A549 (cell line): ENCODE data around the gene ANO9. TPM values are rescaled to one million over a fixed set of nuclear protein-coding genes. Genes with fewer than 3 reads are reported as not detected.
A peak's percentile ranks its signal among the peaks of the same experiment; 100 is the strongest.

ENCODE experiments used
- ATAC-seq, 2 experiments: fragments of 200-7000 bp in 1 of 2; fragments of >200 bp in 1 of 2; cut with Nextera tagmentation in 1 of 2; cut with Tn5 transposase in 1 of 2; 3 replicates each; pipeline versions ENCODE4 v1.8.0 to v1.9.1; 2018 to 2020; ENCODE audit warnings: mild to moderate bottlenecking in 1 of 2, moderate library complexity in 1 of 2
- CTCF ChIA-PET: fragments of 300-600 bp; sonication (Branson Sonifier 250); formaldehyde crosslinking; extraction: SDS; loops from one replicate; lab custom pipeline; 2021; ENCODE audit warnings: antibody characterized with exemption, inconsistent platforms; lab: Yijun Ruan, JAX
- POLR2A ChIA-PET: fragments of 350-600 bp; formaldehyde crosslinking; extraction: SDS; loops from one replicate; lab custom pipeline; 2021; ENCODE audit warnings: antibody characterized with exemption, inconsistent platforms; lab: Yijun Ruan, JAX
- DNase-seq, 2 experiments: peaks; one replicate each; pipeline versions ENCODE4 v3.0.0 to v3.0.0-alpha.2; 2011 to 2016; ENCODE audit warnings: low read depth in 1 of 2, low spot score in 1 of 2
- FAIRE-seq: peaks from 2 replicates; lab custom pipeline; 2011; peaks lifted over from hg19 to GRCh38; lab: Jason Lieb, UNC
- H3K27ac ChIP-seq, 2 experiments: fragments of >200 bp; sonication (Bioruptor Twin); formaldehyde crosslinking; 3 replicates each; pipeline ENCODE4 v1.5.1; 2016 to 2017
- H3K4me1 ChIP-seq: fragments of >200 bp; sonication (Bioruptor Twin); formaldehyde crosslinking; 3 replicates; pipeline ENCODE4 v1.6.1; 2016
- H3K4me2 ChIP-seq: fragments of >200 bp; sonication (Bioruptor Twin); formaldehyde crosslinking; 3 replicates; pipeline ENCODE4 v1.6.1; 2016
- H3K4me3 ChIP-seq: fragments of >200 bp; sonication (Bioruptor Twin); formaldehyde crosslinking; 3 replicates; pipeline ENCODE4 v1.5.1; 2016
- H3K9me3 ChIP-seq: fragments of >200 bp; sonication (Bioruptor Twin); formaldehyde crosslinking; 3 replicates; pipeline ENCODE4 v1.6.1; 2016
- CHD4 ChIP-seq: fragments of 200-600 bp; sonication (generic); IDR thresholded peaks from 2 replicates; pipeline ENCODE4 v1.6.1; 2016; ENCODE audit warnings: antibody characterized with exemption, mild to moderate bottlenecking, borderline replicate concordance
- ESRRA ChIP-seq: fragments of 150-350 bp; IDR thresholded peaks from 2 replicates; pipeline ENCODE4 v1.6.1; 2014; ENCODE audit warnings: mild to moderate bottlenecking, low read length, borderline replicate concordance
- HEYL ChIP-seq: fragments of 250-450 bp; sonication (Bioruptor Pico); IDR thresholded peaks from 2 replicates; pipeline ENCODE4 v1.8.0; 2021; ENCODE audit warnings: mild to moderate bottlenecking, moderate library complexity
- HMGXB4 ChIP-seq: fragments of 250-450 bp; sonication (Bioruptor Pico); IDR thresholded peaks from 2 replicates; pipeline ENCODE4 v1.5.0; 2021; ENCODE audit warnings: mild to moderate bottlenecking, moderate library complexity, borderline replicate concordance
- HOXA7 ChIP-seq: fragments of 250-450 bp; sonication (Bioruptor Pico); IDR thresholded peaks from 2 replicates; pipeline ENCODE4 v1.5.0; 2020; ENCODE audit warnings: mild to moderate bottlenecking, moderate library complexity
- JUNB ChIP-seq: fragments of >200 bp; sonication (Bioruptor Twin); formaldehyde crosslinking; IDR thresholded peaks from 2 replicates; pipeline ENCODE4 v1.6.1; 2016
- NPAS2 ChIP-seq: fragments of 250-450 bp; sonication (Bioruptor Pico); IDR thresholded peaks from 2 replicates; pipeline ENCODE4 v1.8.0; 2022; ENCODE audit warnings: mild to moderate bottlenecking, moderate library complexity, borderline replicate concordance
- POLR2A ChIP-seq: IDR thresholded peaks from 2 replicates; pipeline ENCODE4 v1.6.1; 2012; ENCODE audit warnings: mild to moderate bottlenecking, low read length
- RCOR1 ChIP-seq: fragments of 150-350 bp; IDR thresholded peaks from 2 replicates; pipeline ENCODE4 v1.6.1; 2014; ENCODE audit warnings: antibody characterized with exemption, low read length, low read depth
- RFX5 ChIP-seq: fragments of 450-650 bp; IDR thresholded peaks from 2 replicates; pipeline ENCODE4 v1.7.1; 2014; ENCODE audit warnings: antibody characterized with exemption, mild to moderate bottlenecking, moderate library complexity
- ZC3H11A ChIP-seq: fragments of 450-650 bp; IDR thresholded peaks from 2 replicates; pipeline ENCODE4 v1.6.1; 2014; ENCODE audit warnings: antibody characterized with exemption, mild to moderate bottlenecking
- WGBS: methylation state at CpG from one replicate; pipeline ENCODE4 v1.1.6; 2017; ENCODE audit errors: missing lambda C conversion rate; 5-methylcytosine and 5-hydroxymethylcytosine counted together
- polyA plus RNA-seq, 4 experiments: library from polyadenylated mRNA; depleted of rRNA in 3 of 4; stranded (reverse); fragments of >200 nt; fragmentation: RNase III in 1 of 4; extraction: RNeasy Plus Mini Kit Qiagen cat#74134 plus additional on column Dnase treatment in 1 of 4; gene quantifications; 2 replicates in 3 of 4; 3 replicates in 1 of 4; pipeline ENCODE4 v1.2.3, GENCODE V29; 2011 to 2017
- TF ChIP-seq, protein P1 (sequence below): IDR thresholded peaks from 2 replicates; pipeline ENCODE4 v1.6.1; 2012

The ANO9 gene
- polyA plus RNA-seq, 2 of the 4 experiments (the other 2 are of a cell fraction), result 0.50 to 0.66 TPM

- TF ChIP-seq CHD4, result no peak
- no peak overlapping the region for H3K4me3 ChIP-seq
- no peak overlapping the region for H3K4me2 ChIP-seq
- CTCF ChIA-PET, result interaction anchor here (0.7 to 1.7 kb wide), 4 partner anchors 10 to 48 kb away, joined by 3 to 6 read pairs (median 5); no protein-coding TSS in a partner anchor
- POLR2A ChIA-PET, result interaction anchor here (0.9 kb wide), 1 partner anchor 33 kb away, joined by 3 read pairs; no protein-coding TSS in a partner anchor
- H3K9me3 ChIP-seq, result no peaks in the 10 kb centered on the region
- DNase-seq (no peak), FAIRE-seq (no peak), ATAC-seq (no peak)
- H3K27ac ChIP-seq, result no peak overlapping the region
- H3K4me1 ChIP-seq, result peaks cover 19% of the 10 kb centered on the region
- WGBS, result 93% methylated on average over 17 of the region's 19 CpGs
Observed at GRCh38 chr11:473415-473814, 31.6 kb upstream of the ANO9 start.

GRCh38 chr11:472816-473215, 31.0 kb upstream of the ANO9 start:
- no peak overlapping the region for H3K4me2 ChIP-seq
- TF ChIP-seq, protein P1, sequence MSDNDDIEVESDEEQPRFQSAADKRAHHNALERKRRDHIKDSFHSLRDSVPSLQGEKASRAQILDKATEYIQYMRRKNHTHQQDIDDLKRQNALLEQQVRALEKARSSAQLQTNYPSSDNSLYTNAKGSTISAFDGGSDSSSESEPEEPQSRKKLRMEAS, result no peak
- TF ChIP-seq HMGXB4 (CRISPR knock-in tag) (no peak), RFX5 (no peak), RCOR1 (no peak)
- POLR2A ChIA-PET, result interaction anchor here (0.9 kb wide), 1 partner anchor 34 kb away, joined by 3 read pairs; no protein-coding TSS in a partner anchor
- ATAC-seq (no peak), FAIRE-seq (no peak), DNase-seq (no peak)
- CTCF ChIA-PET, result interaction anchor here (1.1 to 3.7 kb wide), 3 partner anchors 13 to 46 kb away, joined by 4 to 9 read pairs (median 6); no protein-coding TSS in a partner anchor
- no peak overlapping the region for H3K27ac ChIP-seq
- no peak overlapping the region for H3K4me3 ChIP-seq
- peaks cover 19% of the 10 kb centered on the region for H3K4me1 ChIP-seq
- WGBS, result 95% methylated on average over 21 of the region's 28 CpGs
- no peaks in the 10 kb centered on the region for H3K9me3 ChIP-seq

GRCh38 chr11:472272-472671, 30.5 kb upstream of the ANO9 start:
- ChIA-PET CTCF (interaction anchor here (1.7 to 3.7 kb wide), 2 partner anchors 12 to 46 kb away, joined by 6 to 9 read pairs; no protein-coding TSS in a partner anchor), POLR2A (no interaction called here)
- no peak overlapping the region for H3K4me2 ChIP-seq
- DNase-seq (no peak), ATAC-seq (peak; percentile 45 to 56; a peak in 3 of 6 replicates), FAIRE-seq (no peak)
- H3K4me3 ChIP-seq, result no peak overlapping the region
- H3K27ac ChIP-seq, result no peak overlapping the region
- WGBS, result 86% methylated on average over 6 of the region's 13 CpGs
- TF ChIP-seq HEYL (CRISPR knock-in tag) (no peak), JUNB (no peak), NPAS2 (CRISPR knock-in tag) (no peak), ESRRA (no peak)
- H3K4me1 ChIP-seq, result peaks cover 19% of the 10 kb centered on the region
- no peaks in the 10 kb centered on the region for H3K9me3 ChIP-seq

GRCh38 chr11:471468-472145, 29.8 kb upstream of the ANO9 start:
- DNase-seq, result no peak
- POLR2A ChIA-PET, result no interaction called here
- FAIRE-seq, result no peak
- CTCF ChIA-PET, result interaction anchor here (1.1 to 3.7 kb wide), 3 partner anchors 10 to 75 kb away, joined by 6 to 9 read pairs (median 8); no protein-coding TSS in a partner anchor
- ATAC-seq, result no peak
- H3K4me2 ChIP-seq, result no peak overlapping the region
- H3K27ac ChIP-seq, result no peak overlapping the region
- H3K4me3 ChIP-seq, result no peak overlapping the region
- 97% methylated on average over 54 of the region's 61 CpGs for WGBS
- 0 out of 2 replicates have a peak, but pooled peaks have one; percentile 9 for TF ChIP-seq POLR2A
- TF ChIP-seq HOXA7 (CRISPR knock-in tag), result no peak
- TF ChIP-seq ZC3H11A, result no peak
- TF ChIP-seq, all 56 proteins: peak for 1
- Histone ChIP-seq H3K4me1 (peaks cover 19% of the 10 kb centered on the region), H3K9me3 (no peaks in the 10 kb centered on the region)
